ENCODE results near the gene RPRD1B.

Gene RPRD1B, protein sequence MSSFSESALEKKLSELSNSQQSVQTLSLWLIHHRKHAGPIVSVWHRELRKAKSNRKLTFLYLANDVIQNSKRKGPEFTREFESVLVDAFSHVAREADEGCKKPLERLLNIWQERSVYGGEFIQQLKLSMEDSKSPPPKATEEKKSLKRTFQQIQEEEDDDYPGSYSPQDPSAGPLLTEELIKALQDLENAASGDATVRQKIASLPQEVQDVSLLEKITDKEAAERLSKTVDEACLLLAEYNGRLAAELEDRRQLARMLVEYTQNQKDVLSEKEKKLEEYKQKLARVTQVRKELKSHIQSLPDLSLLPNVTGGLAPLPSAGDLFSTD

DNA sequence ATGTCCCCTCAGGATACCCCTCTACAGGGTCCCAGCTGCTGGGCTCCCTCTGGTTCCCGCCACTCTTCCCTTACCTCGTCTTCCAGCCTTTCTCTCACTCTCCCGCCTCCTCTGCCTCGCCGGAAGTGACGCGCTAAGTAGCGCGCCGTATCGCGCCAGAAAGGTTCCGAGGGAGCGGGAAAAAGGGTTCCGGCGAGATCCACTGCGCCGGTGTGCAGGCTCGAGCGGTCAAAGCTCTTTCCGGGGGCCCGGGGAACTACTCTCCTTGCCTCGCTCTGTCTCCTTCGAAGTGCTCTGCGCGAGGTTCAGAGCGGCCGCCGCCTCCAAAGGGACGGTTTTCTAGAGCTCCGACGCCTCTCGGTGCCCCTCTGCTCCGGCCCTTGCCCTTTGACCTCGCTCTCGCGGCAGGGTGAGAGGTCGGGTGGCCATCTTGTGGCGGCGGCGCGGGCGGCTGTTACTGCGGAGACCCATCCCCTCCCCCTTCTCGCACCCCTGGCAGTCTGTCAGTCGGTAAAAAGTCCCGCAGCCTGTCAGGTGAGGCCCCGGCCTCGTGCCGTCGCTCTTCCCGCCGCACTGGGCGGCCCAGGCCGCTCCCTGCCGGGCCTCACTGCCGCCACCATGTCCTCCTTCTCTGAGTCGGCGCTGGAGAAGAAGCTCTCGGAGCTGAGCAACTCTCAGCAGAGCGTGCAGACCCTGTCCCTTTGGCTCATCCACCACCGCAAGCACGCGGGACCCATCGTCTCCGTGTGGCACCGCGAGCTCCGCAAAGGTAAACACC is at the start of gene RPRD1B, which contains the start of gene TTI1:
Gene RPRD1B, plus strand, starts transcription at position 417 of the 778 bp plus-strand sequence. Its CDS starts 202 bp downstream, at position 619.
Gene TTI1, minus strand, starts transcription at position 127 of the 778 bp plus-strand sequence. CDS start 19,640 bp downstream, outside the sequence.
- DNase-seq (ENCODE audit: low read depth) = peak; percentile 82

DNA sequence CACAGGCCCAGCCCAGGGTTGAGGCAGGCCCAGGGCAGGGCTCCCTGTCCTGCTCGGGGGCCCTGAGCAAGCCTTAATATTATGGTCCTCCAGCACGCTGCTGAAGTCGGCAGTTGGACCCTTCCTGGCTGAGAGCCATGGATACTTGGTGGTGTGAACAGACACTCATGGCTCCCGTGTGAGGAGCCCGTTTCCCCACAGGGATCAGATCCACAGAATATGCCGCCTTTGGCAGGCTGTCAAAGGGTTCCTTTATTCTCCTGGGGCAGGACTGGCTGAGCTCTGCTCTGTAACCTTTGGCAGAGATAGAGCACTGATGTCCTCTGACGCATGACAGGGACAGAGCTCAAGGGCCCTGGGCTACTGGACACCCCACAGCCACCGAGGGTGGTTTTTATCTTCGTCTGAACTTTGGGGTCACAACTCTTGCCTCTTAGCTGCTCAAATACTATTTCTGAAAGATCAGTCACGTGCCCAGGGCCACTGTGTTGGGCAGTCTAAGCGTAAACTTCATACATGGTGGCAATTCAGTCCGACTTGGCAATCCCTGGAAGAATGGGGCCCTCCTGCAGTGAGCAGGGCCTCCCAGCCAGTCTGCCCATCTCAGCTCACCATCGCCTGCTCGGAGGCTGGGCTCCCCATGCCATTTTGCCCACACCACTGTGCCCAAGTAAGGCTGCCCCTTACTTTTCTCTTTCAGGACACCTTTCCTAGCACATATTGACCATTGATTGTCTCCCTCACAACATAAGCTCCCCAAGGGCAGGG is 49.3 kb upstream of the RPRD1B start:
- no peak for DNase-seq (ENCODE audit: low read depth)

DNA sequence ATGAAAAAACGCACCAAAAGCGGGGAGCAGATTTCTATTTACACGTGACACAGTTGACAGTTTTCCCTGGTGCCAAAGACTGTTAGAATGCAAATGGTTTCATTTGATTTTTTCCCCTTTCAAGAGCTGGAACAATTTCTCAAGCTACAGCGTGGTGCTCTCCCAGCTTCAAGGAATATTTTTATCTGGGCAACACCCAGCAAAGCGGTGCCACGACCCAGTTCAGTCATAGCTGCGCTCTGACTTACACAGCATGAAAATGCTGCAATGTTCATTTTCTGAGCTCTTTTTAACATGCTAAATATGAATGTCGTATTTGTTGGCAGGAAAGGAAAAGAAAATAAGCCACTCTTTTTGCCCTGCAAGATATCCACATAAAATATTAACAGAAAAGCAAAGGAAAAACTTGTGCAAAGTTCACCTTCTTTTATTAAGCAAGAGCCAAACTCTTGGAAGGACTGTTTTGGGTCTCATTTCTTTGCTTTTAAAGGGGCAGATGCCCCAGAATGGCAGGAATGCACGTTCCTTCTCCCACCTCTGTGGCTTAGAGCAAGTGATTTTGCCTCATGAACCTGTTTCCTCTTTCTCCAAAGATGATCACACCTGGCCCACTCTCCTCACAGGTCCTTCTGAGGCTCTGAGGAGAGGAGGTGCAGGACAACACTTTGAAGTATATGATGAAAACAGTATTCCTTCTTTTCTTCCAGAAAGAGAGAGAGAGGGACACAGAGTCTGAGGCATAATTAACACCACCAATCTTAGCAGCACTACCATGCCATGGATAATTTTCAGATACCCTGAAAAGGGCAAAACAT is 47.3 kb upstream of the RPRD1B start:
- DNase-seq (ENCODE audit: low read depth) = no peak

DNA sequence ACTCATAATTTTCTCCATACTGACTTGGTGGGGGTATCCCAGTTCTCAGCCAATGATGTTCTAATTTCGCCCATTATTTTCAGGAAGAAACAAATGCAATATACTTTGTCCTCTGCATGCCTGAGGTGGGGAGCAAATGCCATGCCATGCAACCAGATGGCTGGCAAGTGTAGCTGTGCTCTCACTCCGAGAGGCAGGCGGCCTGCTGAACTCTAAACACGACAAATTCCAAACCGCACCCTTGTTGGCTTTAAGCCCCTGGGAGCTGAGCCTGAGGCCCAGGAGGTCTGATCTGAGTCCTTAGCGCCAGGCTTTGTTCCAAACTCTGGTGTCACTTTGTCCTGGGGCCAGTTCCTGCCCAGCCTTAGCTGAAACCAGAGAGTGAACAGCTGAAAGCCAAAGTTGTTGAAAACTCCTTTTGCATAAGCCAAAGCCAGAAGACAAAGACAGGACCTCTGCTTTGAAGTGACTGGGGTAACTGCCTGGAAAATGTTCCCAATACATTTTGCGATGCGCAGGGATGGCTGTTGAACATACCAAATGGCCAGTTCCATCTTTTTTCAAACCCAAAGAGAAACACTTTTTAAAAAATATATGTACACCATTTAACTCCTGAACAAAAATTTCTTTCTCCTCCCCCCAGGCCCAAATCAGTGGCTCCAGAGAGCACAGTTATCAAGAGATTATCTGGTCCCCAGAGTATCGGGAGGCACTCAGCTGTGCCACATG is 46.5 kb upstream of the RPRD1B start:
- DNase-seq (ENCODE audit: low read depth) = no peak

DNA sequence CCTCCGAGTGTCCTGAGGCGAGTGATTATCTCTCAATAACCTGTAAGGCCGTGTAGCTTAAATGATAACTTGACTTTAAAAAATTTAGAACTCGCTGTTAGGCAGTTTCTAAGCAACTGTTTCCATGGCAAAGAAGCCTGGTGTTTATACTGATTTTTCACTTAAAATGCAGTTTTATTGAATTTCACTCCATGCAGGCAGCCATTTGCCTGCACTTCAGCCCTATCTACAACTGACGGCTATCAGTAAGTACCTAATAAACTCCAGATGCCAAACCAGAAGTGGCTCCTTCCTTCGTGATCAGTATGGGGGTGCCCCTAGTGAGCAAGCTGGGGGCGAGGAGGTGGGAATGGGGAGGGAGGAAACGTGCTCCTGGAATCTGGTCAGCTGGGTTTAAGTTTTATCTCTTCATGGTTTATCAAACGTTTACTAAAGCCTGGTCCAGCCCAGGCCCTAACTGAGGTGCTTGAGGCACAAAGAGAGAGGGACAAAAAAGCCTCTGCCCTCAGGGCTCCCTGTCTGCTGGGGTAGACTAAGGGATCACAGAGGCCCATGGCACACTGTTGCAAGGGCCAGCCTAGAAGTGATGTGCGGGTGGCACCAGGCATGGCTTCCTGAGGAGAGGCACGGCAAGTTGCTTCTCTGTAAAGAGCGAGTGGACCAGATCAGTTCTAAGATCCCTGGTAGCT is 45.8 kb upstream of the RPRD1B start:
- DNase-seq (ENCODE audit: low read depth) = no peak

DNA sequence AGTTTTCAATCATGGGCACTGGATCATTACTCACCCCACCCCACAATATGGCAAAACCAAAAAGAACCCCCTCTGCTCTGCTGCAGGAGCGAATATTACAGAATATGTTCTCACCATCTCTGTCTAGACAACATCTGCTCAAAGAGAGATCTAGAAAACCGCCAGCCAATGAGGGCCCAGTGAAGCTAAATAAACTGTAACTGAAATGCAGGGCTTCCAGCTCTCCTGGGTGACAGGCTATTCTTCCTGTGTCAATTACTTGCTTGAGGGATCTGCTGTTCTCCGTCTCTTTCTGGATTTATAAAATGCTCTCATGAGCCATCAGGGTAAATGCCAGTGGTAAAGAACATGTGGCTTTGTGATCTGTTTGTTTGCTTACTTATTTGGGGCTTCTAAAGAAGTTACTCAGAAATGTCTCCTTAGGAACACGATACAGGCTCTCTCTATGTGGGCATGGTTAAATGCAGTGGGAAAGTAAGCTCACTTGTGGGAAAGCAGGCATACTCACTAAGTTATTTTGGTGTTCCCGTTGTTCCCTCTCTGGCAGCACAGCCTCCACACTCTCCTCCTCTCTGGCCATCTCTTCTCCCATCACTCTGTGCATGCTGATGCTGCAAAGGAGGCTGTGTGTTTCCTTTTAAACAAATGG is 45.1 kb upstream of the RPRD1B start:
- DNase-seq (ENCODE audit: low read depth) = no peak

DNA sequence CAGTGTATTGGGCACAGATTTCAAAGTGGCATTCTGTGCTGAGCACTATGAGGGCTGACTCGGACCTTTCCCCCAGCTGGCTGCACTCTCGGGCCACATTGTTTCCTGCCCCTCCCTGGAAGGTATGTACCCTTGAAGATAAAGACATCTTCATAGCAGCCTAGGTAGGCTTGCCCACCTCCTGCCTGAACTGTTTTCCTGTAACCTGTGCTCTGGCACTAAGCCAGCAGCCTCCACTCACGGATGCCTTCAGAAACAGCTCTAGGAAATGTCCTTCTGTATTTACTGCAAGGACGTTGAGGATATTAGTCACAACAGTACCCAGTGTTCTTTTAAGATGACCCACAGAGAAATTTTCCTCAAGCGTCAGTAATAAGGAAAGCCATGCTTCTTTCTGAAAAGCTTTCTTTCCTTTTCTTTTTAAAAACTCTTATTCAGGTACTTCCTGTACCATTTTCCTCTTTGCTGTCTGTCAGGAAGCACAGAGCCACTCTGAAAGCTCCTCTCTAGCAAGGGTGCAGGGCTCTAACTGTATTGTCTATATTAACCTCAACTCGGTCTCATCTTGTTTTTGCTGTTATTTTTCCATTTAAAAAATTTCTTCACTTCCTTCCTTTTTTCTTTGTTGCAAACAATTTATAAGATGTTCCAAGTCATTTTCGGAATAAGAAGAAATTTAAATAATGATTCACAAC is 43.8 kb upstream of the RPRD1B start:
- DNase-seq (ENCODE audit: low read depth) = no peak

DNA sequence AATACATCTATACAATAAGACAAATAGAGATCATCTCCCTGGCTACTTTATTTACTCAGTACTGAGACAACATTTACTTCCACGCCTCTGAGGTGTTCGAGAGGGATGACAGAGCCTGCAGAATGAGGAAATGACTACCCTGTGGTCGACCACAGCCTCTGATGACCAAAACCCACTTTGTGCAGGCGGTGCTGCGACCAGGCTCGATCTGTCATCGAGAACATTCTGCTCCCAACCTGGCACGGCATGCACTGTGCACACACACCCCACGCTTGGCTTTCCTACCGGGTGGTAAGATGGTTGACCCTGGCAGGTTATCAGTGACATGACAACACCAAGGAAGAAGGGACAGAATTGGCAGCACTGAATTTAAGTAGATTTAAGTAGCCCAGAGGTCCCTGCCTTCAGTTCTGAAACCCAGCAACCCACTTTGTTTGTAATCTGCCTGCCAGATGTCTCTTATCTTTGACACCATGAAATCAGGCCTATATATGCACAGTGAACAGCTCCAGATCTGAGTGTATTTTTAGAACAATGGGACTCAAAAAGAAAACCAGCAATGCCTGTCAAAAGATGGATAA is 42.9 kb upstream of the RPRD1B start:
- DNase-seq (ENCODE audit: low read depth) = peak; percentile 16

DNA sequence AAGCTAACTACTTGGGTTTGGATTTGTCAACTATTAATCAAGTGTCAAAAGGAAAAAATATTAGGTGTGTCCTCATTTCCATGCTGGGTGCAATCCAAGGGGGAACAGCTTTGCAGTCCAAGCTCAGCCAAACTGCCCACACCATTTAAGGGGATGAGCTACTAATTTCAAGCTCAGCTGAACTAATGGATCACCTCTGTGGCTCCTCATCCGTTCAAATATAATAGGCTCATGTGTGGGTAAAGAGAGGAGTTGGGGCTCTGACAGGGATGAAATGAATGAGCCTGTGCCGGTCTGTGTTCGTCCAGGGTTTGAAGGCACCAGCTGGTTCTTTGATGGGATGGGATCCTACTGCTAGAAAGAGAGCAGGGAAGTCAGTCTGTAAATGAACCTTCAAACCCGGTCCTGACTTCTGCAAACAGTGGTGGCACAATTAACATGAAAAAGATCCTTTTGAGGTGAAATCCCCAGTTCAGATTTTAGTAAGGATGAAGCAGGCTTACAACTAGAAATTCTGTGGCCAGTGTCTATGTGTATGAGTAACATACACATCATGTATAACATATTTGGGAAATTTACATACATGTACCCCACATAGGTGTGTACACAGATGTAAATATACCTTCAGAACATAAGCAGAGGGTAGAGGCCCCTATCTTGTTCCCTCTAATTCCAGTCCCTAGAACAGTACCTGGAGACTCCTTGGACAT is 42.2 kb upstream of the RPRD1B start:
- no peak for DNase-seq (ENCODE audit: low read depth)

DNA sequence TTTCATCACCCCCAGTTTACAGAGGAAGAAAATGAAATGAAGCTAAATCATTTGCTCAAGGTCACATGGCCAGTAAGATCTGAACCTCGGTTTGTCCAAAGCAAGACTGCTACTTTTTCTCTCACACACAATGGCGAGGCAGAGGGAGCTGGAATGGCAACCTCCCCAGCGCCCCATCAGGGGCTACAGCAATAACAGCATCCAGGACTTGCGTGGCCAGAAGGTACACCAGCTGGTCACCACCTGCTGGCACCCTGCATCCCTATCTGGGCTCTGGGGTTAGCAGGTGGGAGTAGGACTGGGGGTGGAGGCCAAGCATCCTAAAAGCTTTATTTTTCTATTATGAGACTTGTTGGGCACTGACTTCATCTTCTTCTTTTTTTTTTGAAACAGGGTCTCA is 41.6 kb upstream of the RPRD1B start:
- DNase-seq (ENCODE audit: low read depth) = no peak

DNA sequence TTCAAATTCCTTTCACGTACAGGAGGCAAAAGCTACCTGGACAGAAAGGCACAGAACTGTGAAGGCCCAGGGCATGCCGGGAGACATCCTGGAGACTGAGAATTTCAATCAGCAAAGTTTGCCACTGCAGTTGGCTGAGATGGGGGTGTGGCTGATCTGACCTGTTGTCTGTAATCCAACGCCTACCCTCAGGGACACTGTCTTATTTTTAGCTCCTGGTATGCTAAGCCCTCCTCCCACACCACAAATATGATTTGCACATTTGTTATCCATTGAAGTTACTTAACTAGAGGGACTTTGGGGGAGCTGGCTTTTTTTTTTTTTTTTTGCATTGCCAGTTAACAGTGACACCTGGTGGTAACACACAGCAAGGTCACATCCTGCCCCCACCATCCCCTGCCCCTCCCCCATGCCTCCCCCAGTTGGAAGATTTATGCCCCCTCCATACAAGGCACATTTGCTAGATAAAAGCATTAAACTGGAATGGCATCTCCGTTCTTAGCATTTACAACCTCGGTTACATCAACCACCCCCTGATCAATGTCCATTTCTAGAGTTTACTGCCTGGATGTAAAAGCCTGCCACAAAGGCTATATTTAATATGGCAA is 40.6 kb upstream of the RPRD1B start:
- no peak for DNase-seq (ENCODE audit: low read depth)

DNA sequence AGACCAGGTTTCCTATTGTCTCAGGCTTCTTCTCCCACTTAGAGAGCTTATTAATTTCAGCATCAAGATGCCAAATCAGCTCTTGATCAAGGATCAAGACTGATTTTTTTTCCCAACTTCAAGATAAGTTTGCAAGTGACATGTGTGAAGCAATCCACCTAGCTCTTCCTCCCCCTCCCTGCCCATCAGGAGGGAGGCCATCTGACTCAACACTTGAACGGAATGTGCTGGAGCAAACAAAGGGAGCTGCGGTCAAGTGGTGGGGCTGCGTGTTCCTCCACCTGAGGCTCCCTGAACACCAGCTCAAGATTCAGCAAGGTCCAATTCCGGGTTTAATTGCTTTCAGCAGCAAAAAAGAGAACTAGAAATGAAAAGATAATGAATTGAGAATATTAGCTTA is 39.0 kb upstream of the RPRD1B start:
- no peak for DNase-seq (ENCODE audit: low read depth)

DNA sequence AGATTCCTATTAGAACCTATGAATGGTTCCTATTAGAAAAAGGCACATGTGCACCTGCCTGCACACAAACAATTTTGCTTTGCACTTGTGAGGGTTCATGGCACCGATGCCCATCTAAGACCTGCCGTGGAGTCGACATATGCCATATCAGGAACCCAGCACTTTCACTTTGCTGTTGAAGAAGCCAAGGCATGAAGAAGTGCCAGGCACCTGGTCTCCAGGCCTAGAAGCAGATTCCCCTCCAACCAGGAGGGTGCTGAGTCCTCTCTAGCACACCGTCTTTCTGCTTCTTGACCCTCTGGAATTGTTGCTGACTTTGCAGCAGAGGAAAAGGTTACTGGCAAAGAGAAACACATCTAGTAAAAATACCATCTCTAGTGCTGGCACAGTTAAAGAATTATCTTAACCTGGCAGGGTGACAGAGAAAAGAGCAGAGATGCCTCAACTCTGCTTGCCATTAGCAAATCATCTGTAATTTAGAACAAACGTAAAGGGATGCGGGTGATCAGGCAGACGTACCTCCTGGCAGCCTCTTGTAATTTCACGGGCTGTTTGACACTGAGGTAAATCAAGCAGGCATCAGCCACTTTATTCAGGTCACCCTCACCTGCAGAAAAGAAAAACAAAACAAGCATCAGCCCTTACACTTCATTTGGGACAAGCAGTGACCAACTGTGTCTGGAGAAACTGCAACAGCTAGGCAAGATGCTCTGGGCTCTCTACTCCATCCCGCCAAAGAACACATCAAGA is 37.5 kb upstream of the RPRD1B start:
- DNase-seq (ENCODE audit: low read depth) = no peak

DNA sequence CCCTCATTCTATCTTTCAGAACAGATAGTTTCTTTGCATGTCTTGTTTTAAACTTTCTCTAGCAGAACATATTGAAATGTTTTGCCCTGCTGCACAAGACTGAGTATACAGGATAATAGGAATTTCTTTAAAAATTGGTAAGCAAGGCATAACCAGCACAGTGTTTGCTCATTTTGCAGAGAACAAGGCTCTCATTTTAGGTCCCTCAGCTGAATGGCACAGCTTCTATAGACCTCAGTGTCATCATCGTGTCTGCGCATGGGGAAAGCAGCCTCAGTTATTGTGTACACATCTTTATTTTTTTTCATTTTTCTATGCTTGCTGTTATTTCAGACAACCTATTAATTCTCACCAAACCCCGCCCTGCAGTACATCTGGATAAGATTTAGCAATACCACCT is 36.0 kb upstream of the RPRD1B start:
- DNase-seq (ENCODE audit: low read depth) = no peak

DNA sequence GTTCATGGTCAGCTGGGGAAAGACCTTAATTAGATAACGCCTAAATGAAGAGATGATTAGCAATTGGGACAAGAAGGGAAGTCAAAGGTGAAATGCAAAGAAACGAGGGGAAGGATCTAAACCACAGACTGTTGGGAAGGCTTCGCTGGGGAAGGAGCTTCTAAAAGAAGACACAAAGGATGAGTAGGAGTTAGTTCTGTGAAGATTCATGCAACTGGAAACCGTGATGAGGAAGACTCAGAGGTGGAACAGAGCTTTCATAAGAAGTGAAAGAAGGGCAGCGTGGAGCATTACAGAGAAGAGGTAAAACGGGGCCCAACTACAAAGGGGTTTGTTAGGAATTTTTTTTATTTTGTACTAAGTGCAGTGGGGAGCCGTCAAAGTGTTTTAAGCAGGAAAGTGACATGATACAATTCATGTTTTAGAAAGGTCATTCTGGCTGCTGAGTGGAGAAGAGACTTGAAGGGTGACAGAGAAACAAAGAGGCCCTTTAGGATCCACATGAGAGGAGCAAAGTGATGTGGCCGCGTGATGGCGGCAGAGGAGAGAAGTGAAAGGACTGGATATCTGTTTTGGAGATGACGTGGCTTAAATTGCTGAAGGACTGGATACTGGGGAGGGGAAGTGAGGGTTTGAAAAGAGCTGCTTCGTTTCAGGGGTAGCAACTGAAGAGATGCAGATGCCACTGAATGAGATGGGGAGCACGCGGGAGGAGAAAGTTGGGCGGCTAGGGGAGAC is 33.9 kb upstream of the RPRD1B start:
- no peak for DNase-seq (ENCODE audit: low read depth)

DNA sequence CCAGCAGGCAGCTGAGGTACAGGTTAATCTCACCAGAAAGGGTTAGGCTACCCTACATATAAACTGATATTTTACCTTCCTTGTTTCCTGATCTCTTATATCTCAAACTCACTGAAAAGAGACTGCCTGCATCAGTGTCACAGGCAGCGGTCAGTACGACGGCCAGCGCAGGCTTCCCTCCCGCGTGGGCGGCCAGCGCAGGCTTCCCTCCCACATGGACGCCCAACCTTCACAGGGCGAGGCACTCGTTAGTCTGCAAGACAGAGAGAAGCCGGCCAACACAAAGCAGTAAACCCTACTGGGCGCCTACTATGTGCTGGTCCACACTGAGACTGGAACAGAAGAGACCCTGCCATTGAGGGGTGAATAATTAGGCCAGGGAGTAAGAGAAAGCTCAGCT is 33.3 kb upstream of the RPRD1B start:
- DNase-seq (ENCODE audit: low read depth) = no peak
